GM13977 (cell line): ENCODE data around the gene CPNE9.

Source experiments
- DNase-seq: peaks from one replicate; pipeline ENCODE4 v3.0.0; 2012; ENCODE audit warnings: low spot score
- CTCF ChIP-seq: IDR thresholded peaks from 2 replicates; pipeline ENCODE4 v1.5.1; 2012; ENCODE audit warnings: mild to moderate bottlenecking, control low read depth; ENCODE audit not compliant: insufficient read depth; ENCODE audit errors: extremely low read depth, missing control alignments
- in situ Hi-C: fragments of 300-500 bp; cut with MboI; formaldehyde crosslinking; loops from one replicate; pipeline ENCODE4 v1.12.0; 2022; ENCODE audit warnings: low sequenced_read_pairs, low pct_unique_long_range_greater_than_20kb, mixed read lengths, inconsistent platforms; ENCODE audit not compliant: unreplicated experiment

The CPNE9 gene

GRCh38 chr3:9669720-9670432 lies 33.8 kb upstream of the CPNE9 start:
- no peak for TF ChIP-seq CTCF
- DNase-seq, result no peak
- in situ Hi-C loops, result no loop called here

DNA sequence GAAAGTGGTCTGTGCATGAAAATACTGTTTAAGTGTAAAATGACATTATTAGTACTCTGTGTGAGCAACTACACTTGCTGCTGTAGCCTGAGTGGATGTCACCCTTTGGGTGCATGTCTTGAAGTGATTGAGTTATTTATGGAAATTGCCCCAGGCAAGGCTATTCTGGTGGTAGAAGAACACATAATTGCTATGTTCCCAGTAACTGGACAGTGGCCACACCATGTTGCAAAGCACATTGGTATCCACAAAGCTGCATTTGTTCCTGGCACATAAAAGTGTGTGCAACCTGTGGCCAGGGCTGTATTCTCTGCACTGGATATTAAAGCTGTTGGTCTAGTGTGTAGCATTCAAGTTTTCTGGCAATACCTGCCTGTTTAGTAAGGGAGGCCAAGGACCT lies 30.6 kb upstream of the CPNE9 start:
- in situ Hi-C loops, result no loop called here

GRCh38 chr3:9673752-9674151 lies 29.9 kb upstream of the CPNE9 start:
- no peak for TF ChIP-seq CTCF
- DNase-seq, result no peak
- in situ Hi-C loops, result no loop called here

More for the DNA sequence above, 30.6 kb upstream of the CPNE9 start:
- no peak for DNase-seq
- no peak for TF ChIP-seq CTCF

DNA sequence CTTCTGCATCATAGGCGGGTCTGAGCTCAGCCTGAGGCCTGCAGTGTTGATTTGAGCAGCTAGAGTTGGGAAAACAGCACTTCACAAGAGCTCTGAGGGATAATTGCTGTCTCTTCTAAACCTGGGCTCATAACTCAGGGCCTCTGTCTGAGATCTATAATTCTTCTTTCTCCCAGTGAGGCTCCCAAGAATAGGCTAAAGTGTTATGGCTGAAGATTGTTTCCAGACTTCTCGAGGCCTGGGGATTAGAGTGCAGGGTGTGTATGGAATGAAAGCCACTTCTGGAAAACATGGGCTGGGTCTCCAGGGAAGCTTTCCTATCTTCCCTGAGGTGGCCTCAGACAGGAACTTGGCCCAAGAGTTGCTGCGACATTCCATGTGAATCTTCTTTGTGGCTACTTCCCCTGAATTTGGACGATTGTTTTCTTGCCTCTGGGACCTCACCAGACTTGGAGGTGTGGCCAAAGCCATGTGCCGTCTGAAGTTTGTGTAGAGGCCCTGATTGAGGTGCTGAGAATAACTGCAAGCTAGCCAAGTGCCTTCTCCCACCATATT lies 27.8 kb upstream of the CPNE9 start:
- no peak for DNase-seq
- in situ Hi-C loops, result no loop called here
- TF ChIP-seq CTCF, result no peak

- TF ChIP-seq CTCF, result no peak
- DNase-seq, result no peak
- in situ Hi-C loops, result no loop called here
Observed at GRCh38 chr3:9676785-9677184, 26.8 kb upstream of the CPNE9 start.

- in situ Hi-C loops, result no loop called here
- TF ChIP-seq CTCF, result no peak
- DNase-seq, result no peak
Observed at GRCh38 chr3:9678493-9678892, 25.1 kb upstream of the CPNE9 start.
